ENCODE data around the gene SF3B2. TPM values are rescaled to one million over a fixed set of nuclear protein-coding genes. Genes with fewer than 3 reads are reported as not detected.

The SF3B2 gene
- total and polyA plus RNA-seq, 2 donors (not counting 3 experiments of a cell fraction or from before 2014, with no cell fraction given), result 99.4 to 196 TPM

- TF ChIP-seq EZH2 (IDR thresholded peaks at IDR 0.05; ENCODE audit: borderline replicate concordance, low read depth, low read length, severe bottlenecking) (no peak), POLR2A (IDR thresholded peaks at IDR 0.05; ENCODE audit: low read depth, low read length) (no peak), MYC (IDR thresholded peaks at IDR 0.05; ENCODE audit: low read depth, low read length) (no peak), FOS (IDR thresholded peaks at IDR 0.05; ENCODE audit: borderline replicate concordance, insufficient read depth, low read length) (no peak), POLR2AphosphoS5 (IDR thresholded peaks at IDR 0.05; ENCODE audit: insufficient read depth, low read depth, low read length) (no peak), GATA2 (IDR thresholded peaks at IDR 0.05; ENCODE audit: insufficient read depth, insufficient read length, low read depth, low read length) (no peak), MAX (IDR thresholded peaks at IDR 0.05; ENCODE audit: insufficient read depth, insufficient read length) (no peak), JUN (IDR thresholded peaks at IDR 0.05; ENCODE audit: borderline replicate concordance, insufficient read depth, insufficient read length, low read depth) (no peak), CTCF (IDR thresholded peaks at IDR 0.05; ENCODE audit: extremely low read depth in 1 of 2, insufficient read depth in 1 of 2, low read depth in 1 of 2, low read length in 2 of 2) (no peak)
- H4K20me1 ChIP-seq (replicated peaks; ENCODE audit: control insufficient read depth, extremely low read depth, insufficient read depth, low read length), result no peaks in the 10 kb centered on the region
- peaks cover 14% of the 10 kb centered on the region for H3K4me1 ChIP-seq (ENCODE audit: control insufficient read depth, extremely low read depth, insufficient read depth, low read length)
- no peak overlapping the region for H3K4me2 ChIP-seq (ENCODE audit: insufficient read depth, low read length)
- no peak for FAIRE-seq
- no peaks in the 10 kb centered on the region for H3K9me3 ChIP-seq (replicated peaks; ENCODE audit: control insufficient read depth, insufficient read depth, low read length)
- dilution Hi-C loops (cut with MboI; ENCODE audit: extremely low pct_ligation_motif_present, low sequenced_read_pairs) (no loop called here), intact Hi-C loops (cut with micrococcal nuclease) (no loop called here)
- no peaks in the 10 kb centered on the region for H3K9me1 ChIP-seq (replicated peaks; ENCODE audit: control insufficient read depth, extremely low read depth, insufficient read depth, low read length)
- no TSS peak for BruUV-seq (replicated peaks)
- H3K9ac ChIP-seq (replicated peaks; ENCODE audit: extremely low read depth, insufficient read depth, low read length), result no peak overlapping the region
- H3K27ac ChIP-seq (ENCODE audit: insufficient read depth, low read depth, low read length), result no peak overlapping the region
- POLR2A ChIA-PET, result no interaction called here
- CTCF ChIA-PET, result interaction anchor here (2.2 kb wide), 1 partner anchor 10 kb away, joined by 9 read pairs; no protein-coding TSS in a partner anchor
- H3K79me2 ChIP-seq (ENCODE audit: control insufficient read depth, insufficient read depth, low read length), result peaks cover 28% of the 10 kb centered on the region
- peaks cover 30 to 44% of the 10 kb centered on the region in 2 experiments for H3K36me3 ChIP-seq (ENCODE audit: control insufficient read depth in 2 of 2, extremely low read depth in 1 of 2, insufficient read depth in 2 of 2, low read length in 2 of 2)
- H3K27me3 ChIP-seq (ENCODE audit: control insufficient read depth in 2 of 2, insufficient read depth in 2 of 2, low read length in 2 of 2), result no peaks in the 10 kb centered on the region
- H3K4me3 ChIP-seq (replicated peaks in 1 of 3; ENCODE audit: insufficient read depth in 1 of 3, low read depth in 1 of 3, low read length in 3 of 3), result no peak overlapping the region
- no peak for DNase-seq (ENCODE audit: low read depth, low spot score)
- no peak overlapping the region for H2AFZ ChIP-seq (ENCODE audit: low read depth, low read length)
Observed at GRCh38 chr11:66055021-66055420, 2.9 kb downstream of the SF3B2 start.

Measured in endothelial cell of umbilical vein (primary cell).